GM18511 (cell line): Measurements from ENCODE around the gene CYP11A1.
"Not testable (repeated sequence)": the region's sequence is repeated elsewhere in the genome, so short reads cannot be mapped to it uniquely, and the experiment has no call there.

Source experiments
- ATAC-seq: cut with Tn5 transposase; IDR thresholded peaks from one replicate; pipeline ENCODE4 v1.9.1; 2021; ENCODE audit warnings: mild to moderate bottlenecking, moderate library complexity; ENCODE audit not compliant: unreplicated experiment

Gene CYP11A1

DNA sequence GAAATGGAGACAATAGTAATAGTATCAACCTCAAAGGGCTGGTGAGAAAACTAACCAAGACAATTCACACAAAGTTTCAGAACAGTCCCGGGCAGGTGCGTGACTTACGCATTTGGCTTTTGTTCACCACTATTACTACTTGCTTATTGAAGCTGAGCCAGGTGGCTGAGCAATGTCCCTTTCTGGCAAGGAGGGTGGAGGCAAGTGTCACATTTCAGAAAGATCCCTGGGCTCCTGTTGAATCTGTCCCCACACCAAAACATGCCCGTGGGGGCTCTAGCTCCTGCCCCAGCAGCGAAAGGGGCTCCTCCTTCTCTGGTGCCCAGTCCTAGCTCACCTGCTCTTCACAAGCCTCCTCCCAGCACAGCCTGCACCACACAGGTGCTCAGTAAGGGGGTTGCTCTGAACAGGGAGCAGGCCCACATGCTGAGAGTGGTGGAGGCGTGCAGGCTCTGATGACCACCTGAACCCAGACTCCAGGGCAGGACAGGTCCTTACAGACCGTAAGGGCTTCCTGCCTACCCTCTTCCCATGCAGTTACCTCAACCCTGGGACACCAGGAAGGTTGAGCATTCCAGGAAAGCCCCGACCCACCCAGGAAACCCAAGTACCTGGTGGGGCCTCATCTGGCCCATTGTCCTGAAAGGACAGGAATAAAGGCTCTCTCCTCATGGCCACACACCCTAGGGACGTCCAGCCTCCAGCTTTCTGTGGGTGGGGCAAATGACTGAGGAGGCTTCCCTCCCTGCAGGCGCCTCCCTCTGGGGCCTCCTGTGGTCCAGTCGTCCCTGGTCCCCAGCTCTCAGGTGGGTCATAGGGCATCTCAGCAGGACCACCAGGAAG lies 33.7 kb upstream of the CYP11A1 start:
- ATAC-seq, result no peak

- ATAC-seq, result no peak
Measured at GRCh38 chr15:74400313-74400860, 32.9 kb upstream of the CYP11A1 start.

GRCh38 chr15:74399511-74400312 lies 32.3 kb upstream of the CYP11A1 start:
- no peak for ATAC-seq

DNA sequence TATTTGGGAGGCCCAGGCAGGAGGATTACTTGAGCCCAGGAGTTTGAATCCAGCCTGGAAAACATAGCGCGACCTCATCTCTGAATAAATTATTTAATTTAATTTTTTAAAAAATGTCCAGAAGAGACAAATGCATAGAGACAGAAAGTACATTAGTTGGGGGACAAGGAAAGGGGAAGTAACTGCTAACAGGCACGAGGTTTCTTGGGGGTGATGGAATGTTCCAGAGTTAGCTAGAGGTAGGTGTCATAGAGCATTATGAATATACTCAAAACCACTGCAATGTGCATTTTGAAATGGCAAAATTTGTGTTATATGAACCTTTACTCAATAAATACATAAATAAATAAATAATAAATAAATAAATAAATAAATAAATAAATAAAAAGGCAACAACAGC lies 31.7 kb upstream of the CYP11A1 start:
- no peak for ATAC-seq

DNA sequence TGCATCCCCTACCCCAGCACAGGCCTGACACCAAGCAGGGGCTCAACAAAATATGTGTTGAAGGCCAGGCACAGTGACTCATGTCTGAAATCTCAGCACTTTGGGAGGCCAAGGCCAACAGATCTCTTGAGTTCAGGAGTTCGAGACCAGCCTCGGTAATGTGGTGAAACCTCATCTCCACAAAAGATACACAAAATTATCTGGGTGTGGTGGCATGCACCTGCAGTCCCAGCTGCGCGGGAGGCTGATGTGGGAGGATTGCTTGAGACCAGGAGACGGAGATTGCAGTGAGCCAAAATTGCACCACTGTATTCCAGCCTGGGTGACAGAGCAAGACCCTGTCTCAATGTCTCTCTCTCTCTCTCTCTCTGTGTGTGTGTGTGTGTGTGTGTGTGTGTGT lies 30.7 kb upstream of the CYP11A1 start:
- no peak for ATAC-seq

- ATAC-seq, result peak; percentile 38
Measured at GRCh38 chr15:74397239-74398068, 30.0 kb upstream of the CYP11A1 start.

GRCh38 chr15:74396445-74397238 lies 29.2 kb upstream of the CYP11A1 start:
- ATAC-seq, result peak; percentile 45

GRCh38 chr15:74396146-74396438 lies 28.6 kb upstream of the CYP11A1 start:
- no peak for ATAC-seq

DNA sequence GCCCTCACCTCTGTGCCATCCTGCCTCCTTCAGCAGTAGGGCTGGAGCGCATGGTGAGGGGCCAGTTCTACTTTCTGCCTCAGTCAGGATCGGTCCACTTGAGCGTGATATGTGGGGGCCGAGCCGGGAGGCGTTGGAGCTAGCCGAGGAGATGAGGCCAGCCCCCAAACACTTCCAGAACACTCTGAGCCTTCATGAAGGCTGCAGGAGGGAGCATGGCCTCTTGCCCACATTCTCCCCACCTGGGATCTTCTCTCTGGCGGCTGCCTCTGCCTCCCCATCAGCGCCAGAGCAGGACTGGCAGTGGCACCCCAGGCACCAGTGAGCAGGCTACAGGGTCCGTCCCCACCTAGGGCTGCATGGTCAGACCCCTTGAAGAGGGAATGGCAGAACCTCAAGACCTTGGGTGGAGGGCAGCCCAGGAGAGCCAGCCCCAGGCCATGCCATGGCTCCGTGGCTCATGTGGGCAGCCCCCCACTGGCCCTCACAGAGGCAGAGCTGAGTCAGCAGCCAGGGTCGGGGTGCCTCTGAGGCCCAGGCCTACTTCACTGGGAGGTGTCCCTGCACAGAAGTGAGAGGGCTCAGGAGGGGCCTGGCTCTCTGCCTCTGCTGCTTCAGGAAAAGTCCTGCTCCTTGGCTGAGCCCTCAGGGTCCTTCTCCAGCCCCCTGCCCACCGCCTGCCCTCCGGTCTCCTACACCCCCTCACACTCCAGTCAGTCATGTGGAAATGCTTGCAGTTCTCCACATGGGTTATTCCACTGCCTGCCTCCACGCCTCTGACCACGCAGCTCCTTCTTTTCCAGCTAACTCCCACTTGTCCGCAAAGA lies 28.1 kb upstream of the CYP11A1 start:
- no peak for ATAC-seq

GRCh38 chr15:74394090-74394846 lies 26.8 kb upstream of the CYP11A1 start:
- ATAC-seq, result no peak

GRCh38 chr15:74393423-74393822 lies 26.0 kb upstream of the CYP11A1 start:
- ATAC-seq, result no peak

DNA sequence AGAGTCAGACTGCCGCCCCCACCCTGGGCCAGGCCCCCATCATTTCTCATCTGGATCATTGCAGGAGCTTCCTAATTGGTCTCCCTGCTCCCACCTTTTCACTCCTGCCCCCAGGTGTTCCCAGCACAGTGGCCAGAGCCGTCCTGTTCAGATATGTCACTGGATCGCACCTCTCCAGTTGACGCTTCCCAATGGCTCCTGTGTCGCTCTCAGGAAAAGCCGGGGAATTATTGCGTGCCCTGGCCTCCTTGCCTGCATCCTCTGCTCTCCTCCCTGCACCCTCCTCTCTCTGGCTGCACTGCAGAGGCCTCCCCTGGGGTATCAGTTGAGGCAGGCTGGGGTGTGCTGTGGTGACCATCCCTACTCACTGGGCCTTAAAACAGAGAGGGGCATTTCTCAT lies 25.5 kb upstream of the CYP11A1 start:
- no peak for ATAC-seq

- ATAC-seq, result no peak
Measured at GRCh38 chr15:74392451-74392830, 25.0 kb upstream of the CYP11A1 start.

DNA sequence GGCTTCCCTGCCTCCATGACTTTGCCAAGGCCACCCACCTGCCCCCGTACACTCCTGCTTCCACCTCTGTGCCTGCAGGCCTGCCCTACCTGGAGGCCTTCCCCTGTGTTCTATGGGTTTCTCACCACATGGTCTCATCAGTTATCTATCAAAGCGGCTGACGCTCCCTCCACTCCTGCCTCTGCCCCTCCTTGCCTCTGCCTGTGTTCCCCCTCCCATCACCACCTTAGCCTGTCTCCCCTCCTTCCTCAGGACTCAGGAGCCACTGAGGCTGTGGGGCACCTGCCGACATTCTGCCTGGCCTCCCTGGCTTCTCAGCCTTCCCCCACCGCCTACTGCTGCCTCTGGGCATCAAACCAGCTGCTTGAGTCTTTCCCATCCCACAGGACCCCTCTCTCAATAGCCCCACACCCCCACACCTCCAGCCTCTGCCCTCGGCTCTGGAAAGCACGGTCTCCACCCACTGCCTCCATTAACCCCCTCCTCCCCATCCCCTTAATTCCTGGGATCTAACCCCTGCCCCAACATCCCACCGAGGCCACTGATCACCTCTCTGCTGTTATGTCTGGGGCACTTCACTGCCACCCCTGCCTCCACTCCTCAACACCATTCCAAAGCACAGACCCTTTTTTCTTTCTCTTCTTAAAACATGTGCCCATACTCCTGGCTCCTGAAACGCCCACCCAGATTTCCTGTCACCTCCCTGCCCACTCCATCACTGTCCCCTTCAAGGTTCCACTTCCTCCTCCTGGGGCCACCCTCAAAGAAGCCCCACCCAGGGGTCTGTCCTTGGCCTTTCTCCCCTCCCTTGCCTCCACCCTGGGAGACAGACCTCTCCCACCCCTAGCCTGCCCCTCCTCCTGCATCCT lies 24.4 kb upstream of the CYP11A1 start:
- ATAC-seq, result no peak

DNA sequence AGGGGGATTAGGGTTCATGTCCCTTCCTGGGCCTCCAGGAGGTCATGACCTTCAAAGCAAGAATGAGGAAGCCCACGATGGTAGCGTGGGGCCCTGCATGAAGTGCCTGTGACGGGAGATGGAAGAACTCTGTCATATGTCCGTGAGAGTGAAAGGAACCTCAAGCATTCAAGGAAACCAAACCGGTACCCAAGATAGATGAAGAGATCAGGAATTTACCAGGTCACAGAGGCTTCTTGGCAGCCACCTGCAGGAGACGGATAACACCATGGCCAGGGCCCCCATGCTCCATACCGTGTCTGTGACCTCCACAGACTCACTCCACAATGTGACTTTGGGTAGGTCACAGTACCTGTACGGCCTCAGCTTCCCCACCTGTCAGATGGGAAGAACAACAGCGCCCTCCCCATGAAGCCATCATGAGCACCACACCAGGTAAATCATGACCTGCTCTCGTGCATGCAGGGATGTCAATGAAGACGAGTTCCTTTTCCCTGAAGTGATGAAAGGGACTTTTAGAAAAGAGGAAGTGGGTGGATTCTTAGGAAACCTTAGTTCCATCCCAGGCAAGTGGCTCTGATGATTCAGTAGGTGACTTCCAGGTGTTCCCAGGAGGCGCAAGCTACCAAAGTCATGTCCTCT lies 23.3 kb upstream of the CYP11A1 start:
- no peak for ATAC-seq

- not testable (repeated sequence) for ATAC-seq
Measured at GRCh38 chr15:74390049-74390646, 22.7 kb upstream of the CYP11A1 start.
